Measurements from ENCODE around the gene JSRP1. TPM values are rescaled to one million over a fixed set of nuclear protein-coding genes. Genes with fewer than 3 reads are reported as not detected.

Gene JSRP1
- total RNA-seq, 1 donor = 0.43 TPM

DNA sequence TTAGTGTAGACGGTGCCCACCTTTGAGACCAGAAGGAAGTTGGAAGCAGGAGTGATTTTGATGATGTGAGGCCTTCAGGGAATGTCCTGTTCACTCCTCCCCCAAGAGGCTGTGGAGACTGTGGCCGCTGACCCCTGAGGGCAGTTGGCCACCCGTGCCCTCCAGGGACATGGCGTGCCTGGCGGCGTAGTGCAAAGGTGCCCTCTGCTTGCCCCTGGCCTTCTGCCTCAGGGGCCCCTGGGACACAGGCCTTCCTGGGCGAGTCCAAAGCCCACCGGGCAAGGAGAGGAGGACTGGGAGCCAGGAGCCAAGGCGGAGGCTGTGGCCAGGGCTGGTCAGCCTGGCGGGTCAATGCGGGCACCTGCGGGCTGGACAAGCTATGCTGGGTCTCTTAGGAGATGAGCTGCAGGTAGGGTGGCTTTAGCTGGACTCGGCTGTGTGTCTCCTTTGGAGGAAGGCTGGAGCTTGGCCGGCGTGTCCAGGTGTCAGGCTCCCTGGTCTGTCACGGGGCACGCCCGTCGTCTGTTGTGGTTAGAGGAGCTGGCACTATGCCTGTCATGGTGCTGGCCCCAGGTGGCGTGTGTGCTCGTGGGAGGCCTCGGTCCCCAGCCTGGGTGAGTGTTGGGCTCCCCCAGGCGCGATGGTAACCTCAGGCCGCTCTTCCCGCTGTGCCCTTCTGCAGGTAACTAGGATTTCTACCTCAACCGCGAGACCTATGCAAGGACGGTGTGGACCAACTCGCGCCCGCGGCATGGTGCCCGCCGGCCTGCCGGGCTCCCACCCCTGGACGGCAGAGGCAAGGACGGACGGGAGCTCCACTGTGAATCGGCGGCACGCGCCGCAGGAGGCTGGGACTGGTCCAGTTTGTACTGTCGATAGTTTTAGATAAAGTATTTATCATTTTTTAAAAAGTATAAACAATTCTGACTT lies 26.8 kb downstream of the JSRP1 start:
- DNase-seq (ENCODE audit: low read depth) = no peak
- no peak for TF ChIP-seq CTCF (IDR thresholded peaks at IDR 0.05; ENCODE audit: insufficient read depth, low read depth, low read length)
- H3K4me3 ChIP-seq (ENCODE audit: low read depth, low read length) = no peak overlapping the region

GRCh38 chr19:2228157-2229030 lies 27.8 kb downstream of the JSRP1 start:
- H3K4me3 ChIP-seq (ENCODE audit: low read depth, low read length) = no peak overlapping the region
- no peak for DNase-seq (ENCODE audit: low read depth)
- no peak for TF ChIP-seq CTCF (IDR thresholded peaks at IDR 0.05; ENCODE audit: insufficient read depth, low read depth, low read length)

GRCh38 chr19:2227415-2228156 lies 28.6 kb downstream of the JSRP1 start:
- TF ChIP-seq CTCF (IDR thresholded peaks at IDR 0.05; ENCODE audit: insufficient read depth, low read depth, low read length) = no peak
- no peak for DNase-seq (ENCODE audit: low read depth)
- H3K4me3 ChIP-seq (ENCODE audit: low read depth, low read length) = no peak overlapping the region

GRCh38 chr19:2226840-2227360 lies 29.3 kb downstream of the JSRP1 start:
- no peak overlapping the region for H3K4me3 ChIP-seq (ENCODE audit: low read depth, low read length)
- TF ChIP-seq CTCF (IDR thresholded peaks at IDR 0.05; ENCODE audit: insufficient read depth, low read depth, low read length) = no peak
- DNase-seq (ENCODE audit: low read depth) = no peak

GRCh38 chr19:2226051-2226839 lies 30.0 kb downstream of the JSRP1 start:
- no peak overlapping the region for H3K4me3 ChIP-seq (ENCODE audit: low read depth, low read length)
- TF ChIP-seq CTCF (IDR thresholded peaks at IDR 0.05; ENCODE audit: insufficient read depth, low read depth, low read length) = no peak
- no peak for DNase-seq (ENCODE audit: low read depth)
